Measurements from ENCODE around the gene GPR160. TPM values are rescaled to one million over a fixed set of nuclear protein-coding genes. Genes with fewer than 3 reads are reported as not detected.

GPR160 gene
- total RNA-seq, 4 donors from 2014 or later = 0.62 to 2.1 (median 1.2) TPM

DNA sequence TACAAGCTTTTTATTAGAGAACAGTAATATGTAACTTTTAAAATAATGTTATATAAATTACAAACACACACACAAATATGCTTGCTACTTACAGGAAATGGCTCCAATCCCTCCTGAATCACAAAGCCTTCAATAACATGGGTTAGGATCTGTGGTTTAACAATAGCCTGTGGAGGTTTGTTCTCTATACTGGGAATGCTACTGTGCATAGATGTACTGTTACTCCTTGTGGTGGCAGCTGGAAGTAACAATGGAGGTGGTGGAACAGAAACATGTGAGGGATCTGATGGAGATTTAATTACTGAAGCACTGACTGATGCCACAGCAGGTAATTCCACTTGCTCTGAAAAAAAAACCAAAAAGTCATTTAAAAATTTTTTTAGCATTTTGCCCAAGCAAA, 79.3 kb downstream of the GPR160 start:
- H3K36me3 ChIP-seq = peaks cover 0 to 82% of the 10 kb centered on the region in 2 donors
- H3K27ac ChIP-seq = no peak overlapping the region
- no peaks in the 10 kb centered on the region for H3K4me1 ChIP-seq
- no peak for DNase-seq
- in situ Hi-C loops (cut with MboI; ENCODE audit: low sequenced_read_pairs in 4 of 4) (no loop called here), intact Hi-C loops (cut with DNase I; ENCODE audit: low total_unique reads) (no loop called here)
- ATAC-seq = no peak
- H3K27me3 ChIP-seq = no peaks in the 10 kb centered on the region
- TF ChIP-seq, protein P1, sequence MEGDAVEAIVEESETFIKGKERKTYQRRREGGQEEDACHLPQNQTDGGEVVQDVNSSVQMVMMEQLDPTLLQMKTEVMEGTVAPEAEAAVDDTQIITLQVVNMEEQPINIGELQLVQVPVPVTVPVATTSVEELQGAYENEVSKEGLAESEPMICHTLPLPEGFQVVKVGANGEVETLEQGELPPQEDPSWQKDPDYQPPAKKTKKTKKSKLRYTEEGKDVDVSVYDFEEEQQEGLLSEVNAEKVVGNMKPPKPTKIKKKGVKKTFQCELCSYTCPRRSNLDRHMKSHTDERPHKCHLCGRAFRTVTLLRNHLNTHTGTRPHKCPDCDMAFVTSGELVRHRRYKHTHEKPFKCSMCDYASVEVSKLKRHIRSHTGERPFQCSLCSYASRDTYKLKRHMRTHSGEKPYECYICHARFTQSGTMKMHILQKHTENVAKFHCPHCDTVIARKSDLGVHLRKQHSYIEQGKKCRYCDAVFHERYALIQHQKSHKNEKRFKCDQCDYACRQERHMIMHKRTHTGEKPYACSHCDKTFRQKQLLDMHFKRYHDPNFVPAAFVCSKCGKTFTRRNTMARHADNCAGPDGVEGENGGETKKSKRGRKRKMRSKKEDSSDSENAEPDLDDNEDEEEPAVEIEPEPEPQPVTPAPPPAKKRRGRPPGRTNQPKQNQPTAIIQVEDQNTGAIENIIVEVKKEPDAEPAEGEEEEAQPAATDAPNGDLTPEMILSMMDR (IDR thresholded peaks at IDR 0.05 in 4 of 5, conservative IDR thresholded peaks at IDR 0.05 in 1 of 5) = no peak
- no peak for TF ChIP-seq POLR2A (IDR thresholded peaks at IDR 0.05)
- H3K4me3 ChIP-seq = no peak overlapping the region
- H3K9me3 ChIP-seq = no peaks in the 10 kb centered on the region

- no peaks in the 10 kb centered on the region for H3K27me3 ChIP-seq
- TF ChIP-seq, protein P1 (IDR thresholded peaks at IDR 0.05 in 4 of 5, conservative IDR thresholded peaks at IDR 0.05 in 1 of 5) = no peak
- TF ChIP-seq POLR2A (IDR thresholded peaks at IDR 0.05) = no peak
- intact Hi-C loops (cut with DNase I; ENCODE audit: low total_unique reads) = no loop called here
- ATAC-seq (no peak), DNase-seq (no peak)
- no peak overlapping the region for H3K27ac ChIP-seq
- peaks cover 0 to 34% of the 10 kb centered on the region in 2 donors for H3K36me3 ChIP-seq
- H3K9me3 ChIP-seq = no peaks in the 10 kb centered on the region
- no peak overlapping the region for H3K4me3 ChIP-seq
- in situ Hi-C loops (cut with MboI; ENCODE audit: low sequenced_read_pairs in 4 of 4) = no loop called here
- H3K4me1 ChIP-seq = no peaks in the 10 kb centered on the region
Measured at GRCh38 chr3:170128259-170128976, 90.6 kb downstream of the GPR160 start.

- ATAC-seq (no peak), DNase-seq (no peak)
- in situ Hi-C loops (cut with MboI; ENCODE audit: low sequenced_read_pairs in 4 of 4) (no loop called here), intact Hi-C loops (cut with DNase I; ENCODE audit: low total_unique reads) (no loop called here)
- no peaks in the 10 kb centered on the region for H3K27me3 ChIP-seq
- H3K4me1 ChIP-seq = no peaks in the 10 kb centered on the region
- H3K27ac ChIP-seq = no peak overlapping the region
- H3K36me3 ChIP-seq = peaks cover 0 to 38% of the 10 kb centered on the region in 2 donors
- H3K9me3 ChIP-seq = no peaks in the 10 kb centered on the region
- TF ChIP-seq, protein P1 (IDR thresholded peaks at IDR 0.05 in 4 of 5, conservative IDR thresholded peaks at IDR 0.05 in 1 of 5) = no peak
- no peak for TF ChIP-seq POLR2A (IDR thresholded peaks at IDR 0.05)
- no peak overlapping the region for H3K4me3 ChIP-seq
Measured at GRCh38 chr3:170128977-170129431, 91.2 kb downstream of the GPR160 start.

DNA sequence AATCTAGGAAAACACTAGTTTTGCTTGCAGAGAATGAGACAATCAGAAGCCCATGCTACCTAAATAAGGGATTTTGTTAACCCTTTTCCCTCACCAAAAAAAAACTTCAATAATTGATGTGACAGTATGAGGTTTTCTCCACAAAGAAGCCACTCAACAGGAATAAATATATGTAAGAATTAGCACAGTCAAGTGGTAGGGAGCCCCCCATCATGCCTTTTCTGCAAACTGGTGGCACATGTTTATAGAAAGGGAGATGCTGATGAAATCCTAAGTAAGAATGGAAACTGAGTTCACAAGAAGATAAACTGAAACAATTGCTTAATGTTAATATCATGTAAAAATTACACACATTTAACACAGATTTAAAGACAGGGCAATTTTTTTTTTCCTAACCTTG, 92.7 kb downstream of the GPR160 start:
- Histone ChIP-seq H3K4me1 (no peaks in the 10 kb centered on the region), H3K9me3 (no peaks in the 10 kb centered on the region), H3K27me3 (no peaks in the 10 kb centered on the region), H3K27ac (no peak overlapping the region), H3K36me3 (peaks cover 0 to 52% of the 10 kb centered on the region in 2 donors), H3K4me3 (no peak overlapping the region)
- DNase-seq (no peak), ATAC-seq (no peak)
- intact Hi-C loops (cut with DNase I; ENCODE audit: low total_unique reads) = no loop called here
- TF ChIP-seq POLR2A (IDR thresholded peaks at IDR 0.05) = no peak
- TF ChIP-seq, protein P1 (IDR thresholded peaks at IDR 0.05 in 4 of 5, conservative IDR thresholded peaks at IDR 0.05 in 1 of 5) = no peak
- in situ Hi-C loops (cut with MboI; ENCODE audit: low sequenced_read_pairs in 4 of 4) = no loop called here
